Calu3 (cell line): ENCODE data around the gene RGS12. TPM values are rescaled to one million over a fixed set of nuclear protein-coding genes. Genes with fewer than 3 reads are reported as not detected.

Experiments used
- BruUV-seq: library from RNA; stranded (reverse); fragments of 400-500 nt; replicated peaks from 2 replicates; lab custom pipeline; 2021; lab: Mats Ljungman, UMichigan
- CTCF ChIA-PET: fragments of 300-600 bp; sonication (Branson Sonifier 250); formaldehyde crosslinking; loops from one replicate; lab custom pipeline; 2022; ENCODE audit warnings: antibody characterized with exemption; lab: Charles Lee
- DNase-seq: peaks from one replicate; pipeline ENCODE4 v3.0.0; 2022
- H3K27ac Mint-ChIP-seq: one replicate; pipeline ENCODE4 v1.8.0; 2022; ENCODE audit warnings: mixed read lengths; ENCODE audit not compliant: unreplicated experiment
- H3K27me3 Mint-ChIP-seq: one replicate; pipeline ENCODE4 v1.8.0; 2022; ENCODE audit warnings: mixed read lengths; ENCODE audit not compliant: unreplicated experiment
- H3K36me3 Mint-ChIP-seq: one replicate; pipeline ENCODE4 v1.8.0; 2022; ENCODE audit warnings: mild to moderate bottlenecking, moderate library complexity, mixed read lengths; ENCODE audit not compliant: insufficient read depth, unreplicated experiment
- H3K4me1 Mint-ChIP-seq: one replicate; pipeline ENCODE4 v1.8.0; 2022; ENCODE audit warnings: mild to moderate bottlenecking, low read depth, mixed read lengths; ENCODE audit not compliant: unreplicated experiment
- H3K4me3 Mint-ChIP-seq: one replicate; pipeline ENCODE4 v1.8.0; 2022; ENCODE audit warnings: mild to moderate bottlenecking, low read depth, moderate library complexity, mixed read lengths; ENCODE audit not compliant: unreplicated experiment
- H3K9me3 Mint-ChIP-seq: one replicate; pipeline ENCODE4 v1.8.0; 2022; ENCODE audit warnings: low read depth, mixed read lengths; ENCODE audit not compliant: unreplicated experiment
- CTCF ChIP-seq: fragments of 200-600 bp; IDR thresholded peaks from one replicate; pipeline ENCODE4 v1.8.0; 2022; ENCODE audit warnings: antibody characterized with exemption; ENCODE audit not compliant: unreplicated experiment
- intact Hi-C: fragments of 100-400 bp; cut with micrococcal nuclease; formaldehyde crosslinking; loops from one replicate; pipeline ENCODE4 v1.10.0; 2022; ENCODE audit not compliant: unreplicated experiment
- total RNA-seq: library from RNA; stranded (reverse); gene quantifications from 2 replicates; pipeline ENCODE4 v1.2.3, GENCODE V29; 2022

RGS12 gene
- total RNA-seq, 1 experiment from 2014 or later = 13.9 TPM

GRCh38 chr4:3314706-3315260 lies 22.0 kb downstream of the RGS12 start:
- no peak overlapping the region for H3K4me3 Mint-ChIP-seq
- intact Hi-C loops = no loop called here
- no TSS peak for BruUV-seq

GRCh38 chr4:3315566-3315965 lies 22.7 kb downstream of the RGS12 start:
- TF ChIP-seq CTCF = no peak
- Mint-ChIP-seq H3K27me3 (no peaks in the 10 kb centered on the region), H3K9me3 (no peaks in the 10 kb centered on the region), H3K4me1 (peaks cover 9% of the 10 kb centered on the region), H3K36me3 (no peaks in the 10 kb centered on the region), H3K4me3 (no peak overlapping the region), H3K27ac (no peak overlapping the region)
- DNase-seq = no peak
- BruUV-seq = no TSS peak
- intact Hi-C loops = no loop called here
- CTCF ChIA-PET = no interaction called here

More at GRCh38 chr4:3314706-3315260, 22.0 kb downstream of the RGS12 start:
- Mint-ChIP-seq H3K27me3 (no peaks in the 10 kb centered on the region), H3K36me3 (no peaks in the 10 kb centered on the region), H3K9me3 (no peaks in the 10 kb centered on the region), H3K4me1 (peaks cover 9% of the 10 kb centered on the region), H3K27ac (no peak overlapping the region)
- TF ChIP-seq CTCF = no peak
- CTCF ChIA-PET = no interaction called here
- DNase-seq = no peak

GRCh38 chr4:3316146-3316545 lies 23.3 kb downstream of the RGS12 start:
- Mint-ChIP-seq H3K4me1 (peaks cover 3% of the 10 kb centered on the region), H3K27me3 (no peaks in the 10 kb centered on the region), H3K36me3 (no peaks in the 10 kb centered on the region), H3K4me3 (no peak overlapping the region), H3K27ac (no peak overlapping the region), H3K9me3 (no peaks in the 10 kb centered on the region)
- CTCF ChIA-PET = no interaction called here
- DNase-seq = no peak
- BruUV-seq = no TSS peak
- intact Hi-C loops = no loop called here
- no peak for TF ChIP-seq CTCF

DNA sequence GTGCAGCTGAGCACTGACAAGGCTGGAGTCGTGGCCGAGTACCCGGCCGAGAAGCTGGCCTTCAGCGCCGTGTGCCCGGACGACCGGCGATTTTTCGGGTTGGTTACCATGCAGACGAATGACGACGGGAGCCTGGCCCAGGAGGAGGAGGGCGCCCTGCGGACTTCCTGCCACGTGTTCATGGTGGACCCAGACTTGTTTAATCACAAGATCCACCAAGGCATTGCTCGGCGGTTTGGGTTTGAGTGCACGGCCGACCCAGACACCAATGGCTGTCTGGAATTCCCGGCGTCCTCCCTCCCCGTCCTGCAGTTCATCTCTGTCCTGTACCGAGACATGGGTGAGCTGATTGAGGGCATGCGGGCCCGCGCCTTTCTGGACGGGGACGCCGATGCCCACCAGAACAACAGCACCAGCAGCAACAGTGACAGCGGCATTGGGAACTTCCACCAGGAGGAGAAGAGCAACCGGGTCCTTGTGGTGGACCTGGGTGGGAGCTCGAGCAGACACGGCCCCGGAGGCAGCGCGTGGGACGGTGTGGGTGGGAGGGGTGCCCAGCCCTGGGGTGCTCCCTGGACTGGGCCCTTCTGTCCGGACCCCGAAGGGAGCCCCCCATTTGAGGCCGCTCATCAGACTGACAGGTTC lies 24.3 kb downstream of the RGS12 start:
- no peak overlapping the region for H3K27ac Mint-ChIP-seq
- H3K4me1 Mint-ChIP-seq = no peaks in the 10 kb centered on the region
- no peak overlapping the region for H3K4me3 Mint-ChIP-seq
- H3K36me3 Mint-ChIP-seq = no peaks in the 10 kb centered on the region
- intact Hi-C loops = no loop called here
- H3K27me3 Mint-ChIP-seq = no peaks in the 10 kb centered on the region
- DNase-seq = no peak
- no peak for TF ChIP-seq CTCF
- BruUV-seq = no TSS peak
- CTCF ChIA-PET = no interaction called here
- H3K9me3 Mint-ChIP-seq = no peaks in the 10 kb centered on the region
